ENCODE measurements around the gene MDH2.

DNA sequence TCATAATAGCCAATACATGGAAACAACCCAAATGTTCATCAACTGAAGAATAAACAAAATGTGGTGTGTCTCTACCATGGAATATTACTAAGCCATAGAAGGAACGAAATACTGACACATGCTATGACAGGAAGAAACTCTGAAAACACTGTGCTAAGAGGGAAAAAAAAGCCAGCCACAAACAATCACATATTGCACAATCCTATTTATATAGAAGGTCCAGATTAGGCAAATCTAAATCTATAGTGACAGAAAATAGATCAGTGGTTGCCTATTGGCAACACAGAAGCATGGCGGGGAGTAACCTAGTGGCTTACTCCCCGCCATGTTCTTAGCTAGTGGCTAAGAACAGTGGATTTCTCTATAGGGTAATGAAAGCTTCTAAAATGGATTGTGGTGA lies 48.0 kb downstream of the MDH2 start:
- TF ChIP-seq, protein P1, sequence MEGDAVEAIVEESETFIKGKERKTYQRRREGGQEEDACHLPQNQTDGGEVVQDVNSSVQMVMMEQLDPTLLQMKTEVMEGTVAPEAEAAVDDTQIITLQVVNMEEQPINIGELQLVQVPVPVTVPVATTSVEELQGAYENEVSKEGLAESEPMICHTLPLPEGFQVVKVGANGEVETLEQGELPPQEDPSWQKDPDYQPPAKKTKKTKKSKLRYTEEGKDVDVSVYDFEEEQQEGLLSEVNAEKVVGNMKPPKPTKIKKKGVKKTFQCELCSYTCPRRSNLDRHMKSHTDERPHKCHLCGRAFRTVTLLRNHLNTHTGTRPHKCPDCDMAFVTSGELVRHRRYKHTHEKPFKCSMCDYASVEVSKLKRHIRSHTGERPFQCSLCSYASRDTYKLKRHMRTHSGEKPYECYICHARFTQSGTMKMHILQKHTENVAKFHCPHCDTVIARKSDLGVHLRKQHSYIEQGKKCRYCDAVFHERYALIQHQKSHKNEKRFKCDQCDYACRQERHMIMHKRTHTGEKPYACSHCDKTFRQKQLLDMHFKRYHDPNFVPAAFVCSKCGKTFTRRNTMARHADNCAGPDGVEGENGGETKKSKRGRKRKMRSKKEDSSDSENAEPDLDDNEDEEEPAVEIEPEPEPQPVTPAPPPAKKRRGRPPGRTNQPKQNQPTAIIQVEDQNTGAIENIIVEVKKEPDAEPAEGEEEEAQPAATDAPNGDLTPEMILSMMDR (IDR thresholded peaks at IDR 0.05): no peak
- TF ChIP-seq POLR2A (IDR thresholded peaks at IDR 0.05): no peak
